ENCODE results near the gene CLDN9.
A peak's percentile ranks its signal among the peaks of the same experiment; 100 is the strongest.

CLDN9 gene

DNA sequence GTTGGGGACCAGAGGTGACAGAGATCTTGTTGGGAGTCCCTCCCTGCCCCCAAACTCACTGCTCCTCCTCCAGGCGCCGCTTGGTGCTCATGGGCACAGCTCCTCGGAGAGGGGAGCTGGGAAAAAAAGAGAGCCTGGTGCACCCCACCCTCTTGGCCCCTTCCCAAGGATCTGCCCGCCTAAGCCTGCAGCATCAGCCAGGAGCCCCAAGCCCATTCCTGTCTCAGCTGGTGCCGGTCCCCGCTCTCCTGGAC lies 10.6 kb downstream of the CLDN9 start (continued):
- TF ChIP-seq, protein P1, sequence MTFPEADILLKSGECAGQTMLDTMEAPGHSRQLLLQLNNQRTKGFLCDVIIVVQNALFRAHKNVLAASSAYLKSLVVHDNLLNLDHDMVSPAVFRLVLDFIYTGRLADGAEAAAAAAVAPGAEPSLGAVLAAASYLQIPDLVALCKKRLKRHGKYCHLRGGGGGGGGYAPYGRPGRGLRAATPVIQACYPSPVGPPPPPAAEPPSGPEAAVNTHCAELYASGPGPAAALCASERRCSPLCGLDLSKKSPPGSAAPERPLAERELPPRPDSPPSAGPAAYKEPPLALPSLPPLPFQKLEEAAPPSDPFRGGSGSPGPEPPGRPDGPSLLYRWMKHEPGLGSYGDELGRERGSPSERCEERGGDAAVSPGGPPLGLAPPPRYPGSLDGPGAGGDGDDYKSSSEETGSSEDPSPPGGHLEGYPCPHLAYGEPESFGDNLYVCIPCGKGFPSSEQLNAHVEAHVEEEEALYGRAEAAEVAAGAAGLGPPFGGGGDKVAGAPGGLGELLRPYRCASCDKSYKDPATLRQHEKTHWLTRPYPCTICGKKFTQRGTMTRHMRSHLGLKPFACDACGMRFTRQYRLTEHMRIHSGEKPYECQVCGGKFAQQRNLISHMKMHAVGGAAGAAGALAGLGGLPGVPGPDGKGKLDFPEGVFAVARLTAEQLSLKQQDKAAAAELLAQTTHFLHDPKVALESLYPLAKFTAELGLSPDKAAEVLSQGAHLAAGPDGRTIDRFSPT (tag by site-specific recombination; IDR thresholded peaks at IDR 0.05): peak; percentile 69

DNA sequence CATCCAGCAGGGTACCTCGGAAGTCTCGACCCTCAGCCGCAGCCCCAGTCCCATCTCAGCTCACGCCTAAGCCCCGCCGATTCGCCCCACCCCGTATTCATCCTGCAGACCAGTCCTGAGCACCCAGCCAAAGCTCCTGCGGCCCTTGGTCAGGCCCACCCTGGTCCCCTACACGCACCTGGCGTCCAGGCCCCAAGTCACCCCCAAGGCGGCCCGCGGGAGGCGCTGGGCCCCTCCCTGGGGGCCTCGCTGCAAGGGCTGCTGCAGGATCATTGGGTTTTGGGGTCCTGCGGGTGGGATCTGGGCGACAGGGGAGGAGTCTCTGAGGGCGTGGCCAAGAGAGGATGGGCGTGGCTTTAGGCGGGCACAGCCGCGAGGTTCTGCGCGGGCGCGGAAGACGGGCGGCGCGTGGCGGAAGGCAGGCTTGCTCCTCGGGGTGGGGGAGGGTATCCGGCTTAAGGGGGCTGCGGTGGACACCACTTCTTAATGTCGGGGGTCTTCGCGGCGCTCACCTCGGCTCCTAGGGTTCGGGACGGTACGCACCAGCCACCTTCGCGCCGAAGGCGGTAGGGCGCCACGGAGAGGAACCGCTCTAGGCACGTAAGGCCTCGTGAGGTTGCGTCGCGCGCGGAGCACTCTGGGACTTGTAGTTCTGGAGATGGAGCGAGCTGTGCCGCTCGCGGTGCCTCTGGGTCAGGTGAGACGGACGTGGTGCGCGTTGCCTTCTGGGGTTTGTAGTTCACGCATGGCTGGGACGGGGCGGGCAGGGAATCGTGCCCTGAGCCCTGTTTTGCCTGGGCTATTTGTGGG lies 11.2 kb downstream of the CLDN9 start, which contains the start of the genes HCFC1R1 and THOC6:
Gene HCFC1R1, minus strand, starts transcription at position 274 of the 810 bp plus-strand sequence. Its CDS starts 1 bp downstream, at position 273.
Gene THOC6, plus strand, starts transcription at position 367 of the 810 bp plus-strand sequence. Its CDS starts 292 bp downstream, at position 659.
- peaks cover 0 to 22% of the 10 kb centered on the region in 2 experiments; a peak in 1 of 3 replicates for H3K36me3 ChIP-seq (ENCODE audit: control insufficient read depth in 2 of 2, insufficient read depth in 1 of 2, low read length in 2 of 2)
- H3K4me3 ChIP-seq (ENCODE audit: low read depth, low read length): peak within 1 kb of the TSS; percentile 72
- peaks cover 27% of the 10 kb centered on the region for H3K4me1 ChIP-seq (ENCODE audit: control insufficient read depth, insufficient read depth, low read length)
- POLR2A ChIA-PET: interaction anchor here (0.5 to 11.9 kb wide), 11 partner anchors 9 to 489 kb away, joined by 3 to 247 read pairs (median 4); partner anchors contain the start of gene PKMYT1
- CTCF ChIA-PET: interaction anchor here (0.6 to 4.1 kb wide), 7 partner anchors 7 to 1921 kb away, joined by 3 to 41 read pairs (median 3); no protein-coding TSS in a partner anchor
- H3K27ac ChIP-seq (ENCODE audit: extremely low read depth, low read depth, low read length): peak within 1 kb of the TSS; percentile 85
- no peaks in the 10 kb centered on the region for H3K9me3 ChIP-seq (ENCODE audit: control insufficient read depth, insufficient read depth, low read depth, low read length)
- TF ChIP-seq ZNF248 (tag by site-specific recombination; IDR thresholded peaks at IDR 0.05) (no peak), ZNF24 (tag by site-specific recombination; IDR thresholded peaks at IDR 0.05) (peak; percentile 94), ZNF394 (tag by site-specific recombination; IDR thresholded peaks at IDR 0.05; ENCODE audit: borderline replicate concordance) (peak; percentile 70; the same call in 1 of the 2 replicates), ZSCAN30 (tag by site-specific recombination; IDR thresholded peaks at IDR 0.05) (peak; percentile 40), ZNF629 (tag by site-specific recombination; IDR thresholded peaks at IDR 0.05) (peak; percentile 78), ZBTB8A (tag by site-specific recombination; IDR thresholded peaks at IDR 0.05) (peak; percentile 88), KLF9 (tag by site-specific recombination; IDR thresholded peaks at IDR 0.05; ENCODE audit: low read depth) (peak; percentile 96), ZNF426 (tag by site-specific recombination; IDR thresholded peaks at IDR 0.05) (no peak), ZXDB (tag by site-specific recombination; IDR thresholded peaks at IDR 0.05) (peak; percentile 94), ZNF335 (tag by site-specific recombination; conservative IDR thresholded peaks at IDR 0.05) (peak; percentile 97), ZSCAN23 (tag by site-specific recombination; IDR thresholded peaks at IDR 0.05) (peak; percentile 23; the same call in 1 of the 2 replicates), BCL11B (tag by site-specific recombination; IDR thresholded peaks at IDR 0.05; ENCODE audit: low read depth) (no peak), YY2 (tag by site-specific recombination; IDR thresholded peaks at IDR 0.05) (peak; percentile 76), ZNF2 (tag by site-specific recombination; IDR thresholded peaks at IDR 0.05) (peak; percentile 86), SP3 (tag by site-specific recombination; IDR thresholded peaks at IDR 0.05) (peak; percentile 96), ZNF473 (tag by site-specific recombination; IDR thresholded peaks at IDR 0.05) (no peak), SP2 (tag by site-specific recombination; IDR thresholded peaks at IDR 0.05) (peak; percentile 69), GLI4 (tag by site-specific recombination; IDR thresholded peaks at IDR 0.05) (0 out of 2 replicates have a peak, but pooled peaks have one; percentile 33)
- TF ChIP-seq, protein P2, sequence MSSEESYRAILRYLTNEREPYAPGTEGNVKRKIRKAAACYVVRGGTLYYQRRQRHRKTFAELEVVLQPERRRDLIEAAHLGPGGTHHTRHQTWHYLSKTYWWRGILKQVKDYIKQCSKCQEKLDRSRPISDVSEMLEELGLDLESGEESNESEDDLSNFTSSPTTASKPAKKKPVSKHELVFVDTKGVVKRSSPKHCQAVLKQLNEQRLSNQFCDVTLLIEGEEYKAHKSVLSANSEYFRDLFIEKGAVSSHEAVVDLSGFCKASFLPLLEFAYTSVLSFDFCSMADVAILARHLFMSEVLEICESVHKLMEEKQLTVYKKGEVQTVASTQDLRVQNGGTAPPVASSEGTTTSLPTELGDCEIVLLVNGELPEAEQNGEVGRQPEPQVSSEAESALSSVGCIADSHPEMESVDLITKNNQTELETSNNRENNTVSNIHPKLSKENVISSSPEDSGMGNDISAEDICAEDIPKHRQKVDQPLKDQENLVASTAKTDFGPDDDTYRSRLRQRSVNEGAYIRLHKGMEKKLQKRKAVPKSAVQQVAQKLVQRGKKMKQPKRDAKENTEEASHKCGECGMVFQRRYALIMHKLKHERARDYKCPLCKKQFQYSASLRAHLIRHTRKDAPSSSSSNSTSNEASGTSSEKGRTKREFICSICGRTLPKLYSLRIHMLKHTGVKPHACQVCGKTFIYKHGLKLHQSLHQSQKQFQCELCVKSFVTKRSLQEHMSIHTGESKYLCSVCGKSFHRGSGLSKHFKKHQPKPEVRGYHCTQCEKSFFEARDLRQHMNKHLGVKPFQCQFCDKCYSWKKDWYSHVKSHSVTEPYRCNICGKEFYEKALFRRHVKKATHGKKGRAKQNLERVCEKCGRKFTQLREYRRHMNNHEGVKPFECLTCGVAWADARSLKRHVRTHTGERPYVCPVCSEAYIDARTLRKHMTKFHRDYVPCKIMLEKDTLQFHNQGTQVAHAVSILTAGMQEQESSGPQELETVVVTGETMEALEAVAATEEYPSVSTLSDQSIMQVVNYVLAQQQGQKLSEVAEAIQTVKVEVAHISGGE (tag by site-specific recombination; conservative IDR thresholded peaks at IDR 0.05; ENCODE audit: low read depth): peak; percentile 60; the same call in 1 of the 2 replicates
- TF ChIP-seq, protein P3, sequence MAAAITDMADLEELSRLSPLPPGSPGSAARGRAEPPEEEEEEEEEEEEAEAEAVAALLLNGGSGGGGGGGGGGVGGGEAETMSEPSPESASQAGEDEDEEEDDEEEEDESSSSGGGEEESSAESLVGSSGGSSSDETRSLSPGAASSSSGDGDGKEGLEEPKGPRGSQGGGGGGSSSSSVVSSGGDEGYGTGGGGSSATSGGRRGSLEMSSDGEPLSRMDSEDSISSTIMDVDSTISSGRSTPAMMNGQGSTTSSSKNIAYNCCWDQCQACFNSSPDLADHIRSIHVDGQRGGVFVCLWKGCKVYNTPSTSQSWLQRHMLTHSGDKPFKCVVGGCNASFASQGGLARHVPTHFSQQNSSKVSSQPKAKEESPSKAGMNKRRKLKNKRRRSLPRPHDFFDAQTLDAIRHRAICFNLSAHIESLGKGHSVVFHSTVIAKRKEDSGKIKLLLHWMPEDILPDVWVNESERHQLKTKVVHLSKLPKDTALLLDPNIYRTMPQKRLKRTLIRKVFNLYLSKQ (tag by site-specific recombination; IDR thresholded peaks at IDR 0.05; ENCODE audit: borderline replicate concordance): 0 out of 2 replicates have a peak, but pooled peaks have one; percentile 61
- TF ChIP-seq, protein P4, sequence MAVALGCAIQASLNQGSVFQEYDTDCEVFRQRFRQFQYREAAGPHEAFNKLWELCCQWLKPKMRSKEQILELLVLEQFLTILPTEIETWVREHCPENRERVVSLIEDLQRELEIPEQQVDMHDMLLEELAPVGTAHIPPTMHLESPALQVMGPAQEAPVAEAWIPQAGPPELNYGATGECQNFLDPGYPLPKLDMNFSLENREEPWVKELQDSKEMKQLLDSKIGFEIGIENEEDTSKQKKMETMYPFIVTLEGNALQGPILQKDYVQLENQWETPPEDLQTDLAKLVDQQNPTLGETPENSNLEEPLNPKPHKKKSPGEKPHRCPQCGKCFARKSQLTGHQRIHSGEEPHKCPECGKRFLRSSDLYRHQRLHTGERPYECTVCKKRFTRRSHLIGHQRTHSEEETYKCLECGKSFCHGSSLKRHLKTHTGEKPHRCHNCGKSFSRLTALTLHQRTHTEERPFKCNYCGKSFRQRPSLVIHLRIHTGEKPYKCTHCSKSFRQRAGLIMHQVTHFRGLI (tag by site-specific recombination; IDR thresholded peaks at IDR 0.05): peak; percentile 91
- TF ChIP-seq, protein P5, sequence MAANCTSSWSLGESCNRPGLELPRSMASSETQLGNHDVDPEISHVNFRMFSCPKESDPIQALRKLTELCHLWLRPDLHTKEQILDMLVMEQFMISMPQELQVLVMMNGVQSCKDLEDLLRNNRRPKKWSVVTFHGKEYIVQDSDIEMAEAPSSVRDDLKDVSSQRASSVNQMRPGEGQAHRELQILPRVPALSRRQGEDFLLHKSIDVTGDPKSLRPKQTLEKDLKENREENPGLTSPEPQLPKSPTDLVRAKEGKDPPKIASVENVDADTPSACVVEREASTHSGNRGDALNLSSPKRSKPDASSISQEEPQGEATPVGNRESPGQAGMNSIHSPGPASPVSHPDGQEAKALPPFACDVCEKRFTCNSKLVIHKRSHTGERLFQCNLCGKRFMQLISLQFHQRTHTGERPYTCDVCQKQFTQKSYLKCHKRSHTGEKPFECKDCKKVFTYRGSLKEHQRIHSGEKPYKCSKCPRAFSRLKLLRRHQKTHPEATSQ (tag by site-specific recombination; IDR thresholded peaks at IDR 0.05): 0 out of 2 replicates have a peak, but pooled peaks have one; percentile 20

Measured in HEK293 (cell line).